GM10266 (cell line): Measurements from ENCODE around the gene FAM120B.
A peak's percentile ranks its signal among the peaks of the same experiment; 100 is the strongest.

ENCODE experiments used
- DNase-seq: peaks from one replicate; pipeline ENCODE4 v3.0.0; 2012; ENCODE audit errors: extremely low spot score
- TF ChIP-seq, protein P1 (sequence below): IDR thresholded peaks from 2 replicates; pipeline ENCODE4 v1.5.1; 2012; ENCODE audit warnings: mild to moderate bottlenecking, low read depth; ENCODE audit not compliant: control insufficient read depth, insufficient read depth; ENCODE audit errors: missing control alignments

The FAM120B gene

DNA sequence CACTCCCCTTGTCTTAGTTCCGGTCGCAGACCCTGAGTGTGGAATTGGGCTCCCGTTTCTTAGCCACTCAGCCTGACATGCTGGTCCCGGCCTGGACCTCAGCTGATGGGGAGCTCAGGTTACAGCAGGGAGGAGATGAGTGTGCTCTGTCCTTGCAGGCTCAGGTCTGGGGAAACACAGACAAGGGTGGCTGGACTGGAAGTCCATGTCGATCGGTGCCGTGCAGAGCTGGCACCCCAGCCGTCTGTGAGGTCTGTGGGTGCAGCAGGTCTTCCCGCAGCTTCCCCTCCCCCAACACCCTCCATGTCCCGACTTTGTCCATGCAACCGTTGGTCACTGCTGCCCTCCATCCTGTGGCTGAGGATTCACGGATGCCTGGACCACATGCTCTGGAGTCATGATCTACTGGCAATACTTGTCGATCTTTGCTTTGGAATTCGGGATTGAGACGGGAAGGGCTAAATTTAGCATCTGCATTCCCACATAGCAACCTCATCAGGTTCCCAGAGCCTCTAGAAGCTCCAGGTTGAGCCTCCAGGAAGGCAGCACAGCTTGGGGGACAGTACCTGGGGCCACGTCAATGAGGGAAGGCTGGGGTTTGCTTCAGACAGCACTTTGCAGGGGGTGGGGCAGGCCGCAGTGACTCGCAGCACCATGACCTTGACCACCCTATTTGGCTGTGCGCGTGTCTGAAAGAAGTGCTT lies 127.7 kb downstream of the FAM120B start:
- no peak for DNase-seq
- TF ChIP-seq, protein P1, sequence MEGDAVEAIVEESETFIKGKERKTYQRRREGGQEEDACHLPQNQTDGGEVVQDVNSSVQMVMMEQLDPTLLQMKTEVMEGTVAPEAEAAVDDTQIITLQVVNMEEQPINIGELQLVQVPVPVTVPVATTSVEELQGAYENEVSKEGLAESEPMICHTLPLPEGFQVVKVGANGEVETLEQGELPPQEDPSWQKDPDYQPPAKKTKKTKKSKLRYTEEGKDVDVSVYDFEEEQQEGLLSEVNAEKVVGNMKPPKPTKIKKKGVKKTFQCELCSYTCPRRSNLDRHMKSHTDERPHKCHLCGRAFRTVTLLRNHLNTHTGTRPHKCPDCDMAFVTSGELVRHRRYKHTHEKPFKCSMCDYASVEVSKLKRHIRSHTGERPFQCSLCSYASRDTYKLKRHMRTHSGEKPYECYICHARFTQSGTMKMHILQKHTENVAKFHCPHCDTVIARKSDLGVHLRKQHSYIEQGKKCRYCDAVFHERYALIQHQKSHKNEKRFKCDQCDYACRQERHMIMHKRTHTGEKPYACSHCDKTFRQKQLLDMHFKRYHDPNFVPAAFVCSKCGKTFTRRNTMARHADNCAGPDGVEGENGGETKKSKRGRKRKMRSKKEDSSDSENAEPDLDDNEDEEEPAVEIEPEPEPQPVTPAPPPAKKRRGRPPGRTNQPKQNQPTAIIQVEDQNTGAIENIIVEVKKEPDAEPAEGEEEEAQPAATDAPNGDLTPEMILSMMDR = no peak

DNA sequence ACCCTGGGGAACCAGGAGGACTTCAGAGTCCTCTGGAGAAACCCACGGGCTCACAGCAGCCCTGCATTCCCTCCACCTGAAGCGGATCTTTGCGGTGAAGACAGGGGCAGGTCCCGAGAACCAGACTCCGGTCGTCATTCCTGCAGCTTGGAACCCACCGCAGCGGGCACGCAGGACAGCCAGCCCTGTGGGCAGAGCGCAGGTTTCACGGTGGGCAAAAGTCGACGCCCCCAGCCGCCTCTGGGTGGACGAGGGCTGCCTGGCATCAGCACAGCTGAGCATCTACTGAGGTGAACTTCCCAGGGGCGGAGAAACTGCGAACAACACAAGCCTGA lies 128.2 kb downstream of the FAM120B start:
- TF ChIP-seq, protein P1 = no peak
- no peak for DNase-seq

DNA sequence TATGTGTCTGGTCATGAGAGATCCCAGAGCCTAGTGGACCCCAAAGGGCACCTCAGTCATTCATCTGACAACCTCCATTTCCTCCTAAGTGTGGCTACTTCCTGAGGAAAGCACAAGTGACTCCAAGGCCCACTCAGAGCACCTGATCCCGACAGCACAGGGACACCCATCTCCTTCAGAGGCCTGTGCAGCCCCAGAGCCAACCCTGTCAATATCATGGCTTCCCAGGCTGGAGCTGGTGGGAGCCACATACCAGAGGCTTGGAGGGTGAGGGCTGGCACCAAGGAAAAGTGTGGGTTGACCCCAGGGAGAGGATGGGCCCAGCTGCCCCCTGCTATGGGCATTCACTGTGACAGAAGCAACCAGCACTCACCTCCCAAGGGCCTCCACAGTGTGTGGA lies 129.2 kb downstream of the FAM120B start:
- TF ChIP-seq, protein P1 = no peak
- no peak for DNase-seq

DNA sequence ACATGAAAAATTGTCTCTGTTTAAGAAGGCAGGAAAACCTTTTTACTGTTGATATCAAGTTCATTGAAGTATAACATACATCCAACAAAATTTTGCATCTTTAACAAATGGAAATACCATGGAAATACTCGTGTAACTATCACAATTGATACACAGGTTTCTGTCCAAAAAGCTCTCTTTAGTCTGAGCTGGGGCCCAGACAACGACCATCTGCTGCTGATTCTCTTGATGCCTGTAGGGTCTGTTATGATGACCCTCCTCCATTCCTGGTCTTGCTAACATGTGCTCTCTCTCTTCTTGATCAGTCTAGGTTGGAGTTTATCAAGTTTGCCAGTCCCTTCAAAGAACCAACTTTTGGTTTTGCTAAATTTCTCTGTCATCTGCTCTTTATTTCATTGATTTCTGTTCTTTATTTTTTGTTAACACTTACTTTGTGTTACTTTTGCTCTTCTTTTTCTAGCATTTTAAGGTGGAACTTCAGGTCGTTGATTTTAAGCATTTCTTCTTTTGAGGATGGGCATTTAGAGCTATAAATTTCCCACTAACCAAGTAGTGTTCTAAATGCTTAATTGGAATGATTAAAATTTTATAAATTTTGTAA lies 129.8 kb downstream of the FAM120B start:
- DNase-seq = no peak
- TF ChIP-seq, protein P1 = no peak

DNA sequence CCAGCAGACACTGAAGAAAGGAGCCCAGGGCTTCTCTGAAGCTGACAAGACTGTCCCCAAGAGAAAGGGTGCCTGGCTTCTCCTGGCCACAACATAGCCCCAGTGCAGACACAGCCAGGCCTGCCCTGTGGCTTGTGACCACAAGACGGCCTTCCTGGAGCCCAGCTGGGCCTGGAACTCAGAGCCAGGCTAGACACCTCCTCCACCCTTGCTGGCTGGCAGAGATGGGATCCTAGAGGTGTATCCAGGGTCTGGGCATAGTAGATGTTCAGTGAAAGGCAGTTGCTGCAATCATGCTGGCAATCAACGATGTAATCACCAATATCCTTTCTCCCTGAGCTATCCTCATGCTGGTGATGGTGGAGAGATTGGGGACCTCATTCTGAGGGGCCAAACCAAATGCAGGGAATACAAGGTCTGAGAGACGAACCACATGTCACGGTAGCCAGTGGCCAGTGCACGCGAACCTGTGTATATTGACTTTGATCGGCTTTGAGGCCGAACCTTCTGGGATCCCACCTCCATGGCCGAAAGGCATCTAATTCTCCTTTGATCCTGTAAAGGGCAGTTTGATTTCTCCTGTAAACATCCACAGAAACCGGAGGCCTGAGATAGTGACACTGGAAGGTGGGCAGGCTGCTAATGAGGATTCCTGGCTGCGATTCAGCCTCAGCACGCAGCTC lies 131.3 kb downstream of the FAM120B start:
- no peak for DNase-seq

DNA sequence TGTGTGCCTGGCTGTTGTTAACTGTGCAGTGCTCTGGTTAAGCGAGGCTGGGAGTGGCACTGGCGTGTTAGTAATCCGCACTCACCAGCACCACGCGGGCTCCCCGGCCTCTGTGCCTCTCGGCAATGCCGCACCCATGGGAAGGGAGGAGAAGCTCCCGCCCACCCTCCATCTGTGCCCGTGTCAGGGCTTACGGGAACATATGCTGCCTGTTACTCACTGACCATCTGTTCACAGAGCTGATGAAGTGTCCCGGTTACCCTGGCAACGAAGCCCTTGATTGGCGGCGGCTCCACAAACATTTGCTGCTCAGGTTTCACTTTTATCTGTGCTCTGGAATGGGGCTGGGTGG lies 131.8 kb downstream of the FAM120B start:
- DNase-seq = peak; percentile 82
- TF ChIP-seq, protein P1 = no peak

More for the DNA sequence above, 131.3 kb downstream of the FAM120B start:
- TF ChIP-seq, protein P1 = no peak

DNA sequence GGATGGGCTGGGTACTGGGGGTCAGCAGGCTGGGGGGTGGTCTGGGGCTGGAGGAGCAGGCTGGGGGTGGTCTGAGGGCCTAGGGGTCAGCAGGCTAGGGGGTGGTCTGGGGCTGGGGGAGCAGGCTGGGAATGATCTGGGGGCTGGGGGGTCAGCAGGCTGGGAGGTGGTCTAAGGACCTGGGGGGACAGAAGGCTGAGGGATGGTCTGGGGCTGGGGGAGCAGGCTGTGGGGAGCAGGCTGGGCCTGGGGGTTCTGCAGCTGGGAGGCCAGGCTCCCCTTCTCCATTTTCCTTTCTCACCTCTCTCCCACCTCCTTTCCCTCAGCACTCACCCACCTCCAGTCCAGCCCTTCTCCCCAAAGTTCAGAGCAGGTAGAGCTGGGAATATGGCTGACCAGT lies 132.3 kb downstream of the FAM120B start:
- TF ChIP-seq, protein P1 = no peak
- no peak for DNase-seq
